ENCODE measurements around the gene HEATR9. TPM values are rescaled to one million over a fixed set of nuclear protein-coding genes. Genes with fewer than 3 reads are reported as not detected.

HEATR9 gene
- total and polyA plus RNA-seq, 9 donors: 0.09 to 0.17 (median 0.10) TPM; not detected in 6

- H3K9me3 ChIP-seq (replicated peaks; ENCODE audit: control insufficient read depth, low read depth, low read length): no peaks in the 10 kb centered on the region
- no peak overlapping the region for H3K4me3 ChIP-seq (ENCODE audit: low read length)
- H3K27me3 ChIP-seq (ENCODE audit: control insufficient read depth, insufficient read depth, low read length): no peaks in the 10 kb centered on the region
- no peak for DNase-seq
- peaks cover 2% of the 10 kb centered on the region for H3K4me1 ChIP-seq (ENCODE audit: control insufficient read depth, insufficient read depth, low read length)
- H3K36me3 ChIP-seq (ENCODE audit: control insufficient read depth, insufficient read depth, low read length): no peaks in the 10 kb centered on the region
- H3K27ac ChIP-seq (ENCODE audit: low read length): no peak overlapping the region
Observed at GRCh38 chr17:35877345-35878029, 8.8 kb upstream of the HEATR9 start.

DNA sequence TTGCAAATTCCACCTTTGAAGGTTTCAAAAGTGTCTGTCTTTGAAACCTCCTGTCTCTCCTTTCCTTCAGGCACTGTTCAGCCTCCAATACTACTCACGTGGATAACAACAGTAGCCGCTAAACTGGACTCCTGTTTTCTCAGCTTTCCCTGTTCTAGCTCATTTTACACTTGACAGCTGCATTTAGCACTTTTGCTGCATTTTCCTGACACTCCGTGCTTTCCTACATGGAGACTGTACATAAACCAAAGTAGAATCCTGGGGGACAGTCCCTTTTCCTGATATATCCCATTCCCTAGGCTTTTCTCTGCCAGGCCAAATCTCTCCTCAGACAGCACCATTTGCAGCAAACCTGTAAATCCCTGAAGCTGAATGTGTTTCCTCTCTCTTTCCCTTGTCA lies 7.8 kb upstream of the HEATR9 start:
- Histone ChIP-seq H3K27me3 (ENCODE audit: control insufficient read depth, insufficient read depth, low read length) (no peaks in the 10 kb centered on the region), H3K36me3 (ENCODE audit: control insufficient read depth, insufficient read depth, low read length) (no peaks in the 10 kb centered on the region), H3K27ac (ENCODE audit: low read length) (no peak overlapping the region), H3K9me3 (replicated peaks; ENCODE audit: control insufficient read depth, low read depth, low read length) (no peaks in the 10 kb centered on the region), H3K4me3 (ENCODE audit: low read length) (no peak overlapping the region), H3K4me1 (ENCODE audit: control insufficient read depth, insufficient read depth, low read length) (peaks cover 2% of the 10 kb centered on the region)
- no peak for DNase-seq
- 36% methylated on average over 3 of the region's 3 CpGs for WGBS (ENCODE audit: insufficient coverage)

GRCh38 chr17:35875800-35876139 lies 7.1 kb upstream of the HEATR9 start:
- H3K27ac ChIP-seq (ENCODE audit: low read length): no peak overlapping the region
- no peak for DNase-seq
- H3K4me1 ChIP-seq (ENCODE audit: control insufficient read depth, insufficient read depth, low read length): peaks cover 2% of the 10 kb centered on the region
- no CpG with 5 or more reads among the region's 3 CpGs for WGBS (ENCODE audit: insufficient coverage)
- no peaks in the 10 kb centered on the region for H3K36me3 ChIP-seq (ENCODE audit: control insufficient read depth, insufficient read depth, low read length)
- H3K9me3 ChIP-seq (replicated peaks; ENCODE audit: control insufficient read depth, low read depth, low read length): no peaks in the 10 kb centered on the region
- H3K27me3 ChIP-seq (ENCODE audit: control insufficient read depth, insufficient read depth, low read length): no peaks in the 10 kb centered on the region
- no peak overlapping the region for H3K4me3 ChIP-seq (ENCODE audit: low read length)

- Histone ChIP-seq H3K27me3 (ENCODE audit: control insufficient read depth, insufficient read depth, low read length) (no peaks in the 10 kb centered on the region), H3K27ac (ENCODE audit: low read length) (no peak overlapping the region), H3K4me3 (ENCODE audit: low read length) (no peak overlapping the region), H3K9me3 (replicated peaks; ENCODE audit: control insufficient read depth, low read depth, low read length) (no peaks in the 10 kb centered on the region), H3K4me1 (ENCODE audit: control insufficient read depth, insufficient read depth, low read length) (peaks cover 2% of the 10 kb centered on the region), H3K36me3 (ENCODE audit: control insufficient read depth, insufficient read depth, low read length) (no peaks in the 10 kb centered on the region)
- DNase-seq: no peak
- WGBS (ENCODE audit: insufficient coverage): 22% methylated on average over 1 of the region's 5 CpGs
Observed at GRCh38 chr17:35875072-35875799, 6.5 kb upstream of the HEATR9 start.

DNA sequence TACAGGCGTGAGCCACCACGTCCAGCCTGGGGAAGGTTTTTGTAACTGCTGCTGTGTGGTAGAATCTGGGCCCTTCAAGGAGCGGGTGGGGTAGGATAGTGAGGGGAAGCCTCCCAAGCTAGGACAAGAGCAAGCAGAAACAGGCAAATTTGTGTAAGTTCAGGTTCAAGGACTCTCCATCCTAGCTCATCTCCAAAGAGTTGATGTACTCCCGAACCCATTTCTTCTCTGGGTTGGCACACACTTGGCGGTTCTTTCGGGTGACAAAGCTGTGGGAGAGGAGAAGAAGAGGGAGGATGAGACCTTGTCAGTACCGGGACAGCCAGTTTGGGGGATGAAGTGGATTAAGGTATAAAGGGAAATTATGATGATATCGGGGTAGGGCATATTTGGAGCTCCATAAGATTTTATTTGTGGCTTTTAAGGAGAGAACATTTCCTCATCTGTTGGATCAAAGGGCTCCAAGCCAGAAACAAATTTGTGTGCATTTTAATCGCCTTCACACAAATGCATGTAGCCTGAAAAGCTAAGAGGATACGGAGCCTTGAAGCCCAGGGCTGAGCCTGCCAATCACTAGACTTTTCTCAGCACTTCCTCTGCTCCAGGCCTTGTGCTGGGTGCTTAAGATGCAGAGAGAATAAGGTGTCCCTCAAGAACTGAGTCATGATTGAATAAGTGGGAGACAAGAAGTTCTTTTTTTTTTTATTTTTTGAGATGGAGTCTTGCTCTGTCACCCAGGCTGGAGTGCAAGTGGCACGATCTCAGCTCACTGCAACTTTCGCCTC lies 3.7 kb upstream of the HEATR9 start:
- WGBS (ENCODE audit: insufficient coverage): 94% methylated on average over 9 of the region's 12 CpGs

DNA sequence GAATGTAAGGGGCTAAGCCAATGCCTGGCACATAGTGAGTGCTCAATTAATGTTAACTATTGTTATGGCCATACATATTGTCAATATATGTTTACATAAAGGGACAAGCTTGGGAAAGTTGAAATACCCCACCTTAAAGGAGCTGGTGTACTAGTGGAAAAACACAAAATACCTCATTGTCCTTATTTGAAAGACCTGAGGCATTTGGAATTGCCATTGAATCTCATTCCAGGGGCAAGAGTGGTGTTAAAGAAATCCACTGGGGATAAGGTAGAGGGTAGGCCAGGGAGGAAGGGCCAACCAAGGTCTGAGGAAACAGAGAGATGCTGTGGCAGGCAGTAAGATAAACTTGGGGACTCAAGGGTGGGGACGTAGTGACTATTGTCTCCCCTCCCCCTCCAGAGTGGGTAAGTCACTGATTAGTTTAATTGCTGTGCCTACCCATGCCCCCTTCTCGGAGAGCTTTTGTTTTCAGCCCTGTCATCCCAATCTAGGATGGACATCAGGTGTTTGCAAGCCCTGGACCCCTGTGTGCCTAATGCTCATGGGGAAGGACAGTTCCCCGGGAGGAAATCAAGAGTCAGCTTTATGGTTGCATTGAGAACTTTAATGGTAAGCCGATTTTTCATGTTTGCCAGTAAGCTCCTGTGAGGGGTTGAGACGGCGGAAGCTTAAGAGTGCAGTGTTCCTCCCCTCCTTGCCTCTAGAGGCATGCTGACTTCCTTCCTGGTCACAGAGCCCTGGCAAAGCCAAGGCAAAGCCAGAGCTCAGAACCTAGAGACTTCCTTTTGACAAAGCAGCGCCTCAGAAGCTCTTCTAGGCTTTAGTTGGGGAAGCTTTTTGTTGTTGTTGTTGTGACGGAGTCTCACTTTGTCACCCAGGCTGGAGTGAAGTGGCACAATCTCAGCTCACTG lies 2.5 kb upstream of the HEATR9 start:
- DNase-seq: peak; percentile 17
- WGBS (ENCODE audit: insufficient coverage): 39% methylated on average over 4 of the region's 8 CpGs

More for the DNA sequence above, 3.7 kb upstream of the HEATR9 start:
- Histone ChIP-seq H3K27ac (ENCODE audit: low read length) (no peak overlapping the region), H3K4me1 (ENCODE audit: control insufficient read depth, insufficient read depth, low read length) (peaks cover 2% of the 10 kb centered on the region), H3K9me3 (replicated peaks; ENCODE audit: control insufficient read depth, low read depth, low read length) (no peaks in the 10 kb centered on the region), H3K4me3 (ENCODE audit: low read length) (no peak overlapping the region), H3K36me3 (ENCODE audit: control insufficient read depth, insufficient read depth, low read length) (no peaks in the 10 kb centered on the region), H3K27me3 (ENCODE audit: control insufficient read depth, insufficient read depth, low read length) (no peaks in the 10 kb centered on the region)
- no peak for DNase-seq

DNA sequence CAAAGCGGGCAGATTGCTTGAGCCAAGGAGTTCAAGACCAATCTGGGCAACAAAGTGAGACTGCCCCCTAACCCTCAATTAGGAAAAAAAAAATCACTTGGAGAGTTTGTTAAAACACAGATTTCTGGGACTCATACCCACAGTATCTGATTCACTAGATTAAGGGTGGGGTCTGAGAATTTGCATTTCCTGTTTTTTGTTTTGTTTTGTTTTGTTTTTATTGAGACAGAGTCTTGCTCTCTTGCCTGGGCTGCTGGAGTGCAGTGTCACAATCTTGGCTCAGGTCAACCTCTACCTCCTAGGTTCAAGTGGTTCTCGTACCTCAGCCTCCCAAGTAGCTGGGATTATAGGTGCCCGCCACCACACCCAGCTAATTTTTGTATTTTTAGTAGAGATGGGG lies 1.1 kb downstream of the HEATR9 start:
- no peak overlapping the region for H3K27ac ChIP-seq (ENCODE audit: low read length)
- H3K27me3 ChIP-seq (ENCODE audit: control insufficient read depth, insufficient read depth, low read length): no peaks in the 10 kb centered on the region
- H3K4me3 ChIP-seq (ENCODE audit: low read length): no peak overlapping the region
- peaks cover 5% of the 10 kb centered on the region for H3K36me3 ChIP-seq (ENCODE audit: control insufficient read depth, insufficient read depth, low read length)
- WGBS (ENCODE audit: insufficient coverage): no CpG with 5 or more reads among the region's 3 CpGs
- no peak for DNase-seq
- H3K9me3 ChIP-seq (replicated peaks; ENCODE audit: control insufficient read depth, low read depth, low read length): no peaks in the 10 kb centered on the region
- no peaks in the 10 kb centered on the region for H3K4me1 ChIP-seq (ENCODE audit: control insufficient read depth, insufficient read depth, low read length)

More for the DNA sequence above, 2.5 kb upstream of the HEATR9 start:
- H3K4me1 ChIP-seq (ENCODE audit: control insufficient read depth, insufficient read depth, low read length): peaks cover under 1% of the 10 kb centered on the region
- H3K27ac ChIP-seq (ENCODE audit: low read length): no peak overlapping the region
- no peaks in the 10 kb centered on the region for H3K9me3 ChIP-seq (replicated peaks; ENCODE audit: control insufficient read depth, low read depth, low read length)
- no peak overlapping the region for H3K4me3 ChIP-seq (ENCODE audit: low read length)
- H3K27me3 ChIP-seq (ENCODE audit: control insufficient read depth, insufficient read depth, low read length): no peaks in the 10 kb centered on the region
- no peaks in the 10 kb centered on the region for H3K36me3 ChIP-seq (ENCODE audit: control insufficient read depth, insufficient read depth, low read length)

DNA sequence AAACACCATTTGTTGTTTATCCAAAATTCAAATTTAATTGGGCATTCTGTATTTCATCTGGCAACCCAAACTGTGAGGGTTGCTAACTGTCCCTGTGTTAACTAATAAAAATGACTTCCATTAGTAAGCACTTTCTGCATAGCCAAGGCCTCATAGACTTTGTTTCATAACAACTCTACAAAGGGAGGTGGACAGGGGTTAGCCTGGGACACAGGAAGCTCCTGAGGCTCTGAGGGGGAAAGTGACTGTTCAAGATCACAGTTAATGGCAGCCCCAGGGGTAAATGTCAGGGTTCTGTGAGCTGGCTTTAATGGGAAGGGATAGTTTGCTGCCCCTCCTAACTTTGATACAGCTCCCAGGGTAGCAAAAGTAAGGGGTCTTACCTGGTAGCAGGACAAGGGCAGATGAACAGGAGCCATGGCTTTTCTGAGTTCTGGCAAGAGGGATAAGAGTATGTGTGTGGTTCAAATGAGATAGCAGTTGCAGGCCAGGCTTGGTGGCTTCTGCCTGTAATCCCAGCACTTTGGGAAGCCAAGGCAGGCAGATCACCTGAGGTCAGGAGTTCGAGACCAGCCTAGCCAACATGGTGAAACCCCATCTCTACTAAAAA lies 2.2 kb downstream of the HEATR9 start:
- H3K36me3 ChIP-seq (ENCODE audit: control insufficient read depth, insufficient read depth, low read length): peaks cover 5% of the 10 kb centered on the region
- no CpG with 5 or more reads among the region's 1 CpG for WGBS (ENCODE audit: insufficient coverage)
- no peak for DNase-seq
- no peaks in the 10 kb centered on the region for H3K27me3 ChIP-seq (ENCODE audit: control insufficient read depth, insufficient read depth, low read length)
- H3K4me3 ChIP-seq (ENCODE audit: low read length): no peak overlapping the region
- no peaks in the 10 kb centered on the region for H3K9me3 ChIP-seq (replicated peaks; ENCODE audit: control insufficient read depth, low read depth, low read length)
- no peaks in the 10 kb centered on the region for H3K4me1 ChIP-seq (ENCODE audit: control insufficient read depth, insufficient read depth, low read length)
- no peak overlapping the region for H3K27ac ChIP-seq (ENCODE audit: low read length)

DNA sequence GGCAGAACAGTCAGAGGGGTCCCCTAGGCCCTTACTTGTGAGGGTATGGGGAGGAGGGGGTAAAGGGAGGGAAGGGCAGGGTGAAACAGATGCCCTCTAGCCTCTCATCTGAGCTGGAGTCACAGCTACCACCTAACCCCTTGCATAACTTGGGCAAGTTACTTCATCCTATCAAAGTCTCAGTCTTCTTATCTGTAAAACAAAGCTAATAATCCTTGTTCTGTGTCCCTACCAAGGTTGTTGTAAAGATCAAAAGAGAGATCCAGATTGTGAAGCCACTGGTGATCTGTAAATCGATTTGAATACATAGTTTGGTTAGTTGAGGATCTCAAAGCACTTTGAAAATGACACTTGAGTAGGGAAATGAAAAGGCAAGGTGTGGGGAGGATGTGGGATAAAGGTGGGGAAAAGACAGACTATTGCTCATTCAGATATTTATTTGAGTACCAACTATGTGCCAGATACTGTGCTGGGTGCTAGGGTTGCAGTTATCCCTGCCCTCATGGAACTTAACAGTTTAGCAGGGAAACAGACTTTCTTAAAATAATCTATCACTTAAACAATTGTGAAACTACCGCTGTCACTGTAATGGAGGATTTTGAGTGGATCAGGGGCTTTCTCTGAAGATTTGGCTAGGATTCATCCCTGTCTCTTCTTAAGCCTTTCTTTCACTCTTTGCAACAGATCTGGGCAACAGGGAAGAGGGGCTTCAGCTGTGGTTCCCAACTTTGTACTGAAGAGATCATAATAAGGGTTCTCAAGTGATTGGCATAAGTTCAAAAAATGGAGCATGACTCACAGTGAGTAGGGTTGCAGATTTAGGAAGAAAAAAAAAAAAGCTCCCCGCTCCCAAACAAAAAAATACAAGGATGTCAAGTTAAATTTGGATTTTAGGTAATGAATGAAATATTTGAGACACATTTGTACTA lies 3.0 kb downstream of the HEATR9 start:
- Histone ChIP-seq H3K36me3 (ENCODE audit: control insufficient read depth, insufficient read depth, low read length) (peaks cover 5% of the 10 kb centered on the region), H3K4me1 (ENCODE audit: control insufficient read depth, insufficient read depth, low read length) (no peaks in the 10 kb centered on the region), H3K9me3 (replicated peaks; ENCODE audit: control insufficient read depth, low read depth, low read length) (no peaks in the 10 kb centered on the region), H3K27me3 (ENCODE audit: control insufficient read depth, insufficient read depth, low read length) (no peaks in the 10 kb centered on the region), H3K27ac (ENCODE audit: low read length) (no peak overlapping the region), H3K4me3 (ENCODE audit: low read length) (no peak overlapping the region)
- WGBS (ENCODE audit: insufficient coverage): 78% methylated on average over 1 of the region's 3 CpGs
- DNase-seq: no peak

Measured in muscle of leg (tissue), 11 donors.